H9 (cell line): ENCODE results near the gene CFAP61. TPM values are rescaled to one million over a fixed set of nuclear protein-coding genes. Genes with fewer than 3 reads are reported as not detected.

Experiments
- DNase-seq: peaks from one replicate; pipeline ENCODE4 v3.0.0-alpha.2; 2017
- H2AFZ ChIP-seq: one replicate; pipeline ENCODE4 v1.6.1; 2013; ENCODE audit warnings: mild to moderate bottlenecking, low read length, control low read depth, moderate library complexity
- H2AK5ac ChIP-seq: 2 replicates; pipeline ENCODE4 v1.6.1; 2013; ENCODE audit warnings: low read length, control low read depth, mixed read lengths; ENCODE audit not compliant: insufficient read length
- H2BK120ac ChIP-seq: one replicate; pipeline ENCODE4 v1.6.1; 2013; ENCODE audit warnings: low read depth, mild to moderate bottlenecking, low read length, control low read depth, inconsistent platforms; ENCODE audit not compliant: poor library complexity, severe bottlenecking
- H2BK12ac ChIP-seq: 2 replicates; pipeline ENCODE4 v1.6.1; 2013; ENCODE audit warnings: low read length, control low read depth, mixed read lengths, low read depth; ENCODE audit not compliant: insufficient read length
- H2BK15ac ChIP-seq: 2 replicates; pipeline ENCODE4 v1.6.1; 2013; ENCODE audit warnings: low read depth, low read length, control low read depth
- H2BK20ac ChIP-seq: one replicate; pipeline ENCODE4 v1.6.1; 2013; ENCODE audit warnings: low read depth, mild to moderate bottlenecking, low read length, control low read depth, inconsistent platforms; ENCODE audit not compliant: poor library complexity, severe bottlenecking
- H2BK5ac ChIP-seq: 2 replicates; pipeline ENCODE4 v1.6.1; 2013; ENCODE audit warnings: low read length, control low read depth, mixed read lengths; ENCODE audit not compliant: insufficient read length
- H3K14ac ChIP-seq: 2 replicates; pipeline ENCODE4 v1.6.1; 2013; ENCODE audit warnings: low read length, control low read depth; ENCODE audit not compliant: insufficient read depth
- H3K18ac ChIP-seq: 2 replicates; pipeline ENCODE4 v1.6.1; 2013; ENCODE audit warnings: low read depth, mild to moderate bottlenecking, mixed read lengths, low read length, control low read depth; ENCODE audit not compliant: insufficient read length
- H3K23ac ChIP-seq: 2 replicates; pipeline ENCODE4 v1.6.1; 2013; ENCODE audit warnings: low read length, control low read depth, mixed read lengths, low read depth; ENCODE audit not compliant: insufficient read length
- H3K23me2 ChIP-seq: 2 replicates; pipeline ENCODE4 v1.6.1; 2013; ENCODE audit warnings: low read depth, mild to moderate bottlenecking, mixed read lengths, low read length, control low read depth; ENCODE audit not compliant: insufficient read length, poor library complexity, severe bottlenecking
- H3K27ac ChIP-seq: 2 replicates; pipeline ENCODE4 v1.5.1; 2013; ENCODE audit warnings: low read length, control low read depth, mixed read lengths, low read depth; ENCODE audit not compliant: insufficient read length
- H3K27me3 ChIP-seq: 2 replicates; pipeline ENCODE4 v1.6.1; 2013; ENCODE audit warnings: low read length, control low read depth, inconsistent platforms; ENCODE audit not compliant: insufficient read depth
- H3K4ac ChIP-seq: 2 replicates; pipeline ENCODE4 v1.6.1; 2013; ENCODE audit warnings: low read depth, mild to moderate bottlenecking, control low read depth, inconsistent platforms, low read length, moderate library complexity
- H3K4me1 ChIP-seq: 2 replicates; pipeline ENCODE4 v1.6.1; 2013; ENCODE audit warnings: low read length, control low read depth, inconsistent platforms; ENCODE audit not compliant: insufficient read depth
- H3K4me2 ChIP-seq: 2 replicates; pipeline ENCODE4 v1.6.1; 2013; ENCODE audit warnings: low read length, control low read depth, mixed read lengths; ENCODE audit not compliant: insufficient read length, insufficient read depth
- H3K56ac ChIP-seq: 2 replicates; pipeline ENCODE4 v1.6.1; 2013; ENCODE audit warnings: low read depth, mild to moderate bottlenecking, mixed read lengths, low read length, control low read depth; ENCODE audit not compliant: insufficient read length
- H3K79me1 ChIP-seq: 2 replicates; pipeline ENCODE4 v1.6.1; 2013; ENCODE audit warnings: low read depth, mild to moderate bottlenecking, moderate library complexity, low read length, control low read depth, inconsistent platforms; ENCODE audit not compliant: insufficient read depth, poor library complexity, severe bottlenecking
- H3K79me2 ChIP-seq: 2 replicates; pipeline ENCODE4 v1.6.1; 2013; ENCODE audit warnings: low read length, control low read depth, inconsistent platforms; ENCODE audit not compliant: insufficient read depth
- H3K9ac ChIP-seq: 2 replicates; pipeline ENCODE4 v1.6.1; 2013; ENCODE audit warnings: low read length, control low read depth, mixed read lengths; ENCODE audit not compliant: insufficient read length; ENCODE audit errors: extremely low read depth
- H3K9me3 ChIP-seq: one replicate; pipeline ENCODE4 v1.6.1; 2013; ENCODE audit warnings: low read depth, low read length, inconsistent platforms; ENCODE audit not compliant: control insufficient read depth
- H3T11ph ChIP-seq: one replicate; pipeline ENCODE4 v1.6.1; 2013; ENCODE audit warnings: mild to moderate bottlenecking, low read length, control low read depth, inconsistent platforms
- H4K20me1 ChIP-seq: one replicate; pipeline ENCODE4 v1.6.1; 2013; ENCODE audit not compliant: control insufficient read depth, insufficient read length, insufficient read depth
- H4K5ac ChIP-seq: 2 replicates; pipeline ENCODE4 v1.6.1; 2013; ENCODE audit warnings: low read depth, mild to moderate bottlenecking, mixed read lengths, low read length, control low read depth; ENCODE audit not compliant: insufficient read length
- H4K8ac ChIP-seq: replicated peaks from 2 replicates; pipeline ENCODE4 v1.6.1; 2013; ENCODE audit warnings: low read length, control low read depth, mixed read lengths, low read depth; ENCODE audit not compliant: insufficient read length
- H4K91ac ChIP-seq: 2 replicates; pipeline ENCODE4 v1.6.1; 2013; ENCODE audit warnings: low read depth, mild to moderate bottlenecking, moderate library complexity, mixed read lengths, low read length, control low read depth; ENCODE audit not compliant: insufficient read length
- H3K27ac Mint-ChIP-seq, 3 experiments: 2 replicates in 2 of 3; 3 replicates in 1 of 3; pipeline ENCODE4 v1.8.0; 2020 to 2021; ENCODE audit warnings: mixed read lengths in 3 of 3, mild to moderate bottlenecking in 1 of 3, moderate library complexity in 1 of 3
- H3K27me3 Mint-ChIP-seq: 2 replicates; pipeline ENCODE4 v1.8.0; 2021; ENCODE audit warnings: low read depth, mild to moderate bottlenecking, moderate library complexity, mixed read lengths
- H3K36me3 Mint-ChIP-seq, 3 experiments: 2 replicates in 2 of 3; 3 replicates in 1 of 3; pipeline ENCODE4 v1.8.0; 2020 to 2021; ENCODE audit warnings: low read depth in 3 of 3, mixed read lengths in 3 of 3; ENCODE audit not compliant: insufficient read depth in 1 of 3
- H3K4me1 Mint-ChIP-seq, 2 experiments: 2 replicates each; pipeline ENCODE4 v1.8.0; 2020; ENCODE audit warnings: mixed read lengths in 2 of 2
- H3K4me3 Mint-ChIP-seq, 2 experiments: 2 replicates in 1 of 2; 3 replicates in 1 of 2; pipeline ENCODE4 v1.8.0; 2020 to 2021; ENCODE audit warnings: mild to moderate bottlenecking in 2 of 2, mixed read lengths in 2 of 2, moderate library complexity in 1 of 2
- H3K9me3 Mint-ChIP-seq, 2 experiments: 2 replicates in 1 of 2; 3 replicates in 1 of 2; pipeline ENCODE4 v1.8.0; 2020; ENCODE audit warnings: mild to moderate bottlenecking in 2 of 2, mixed read lengths in 2 of 2, moderate library complexity in 1 of 2
- WGBS: extraction: QIAGEN DNeasy Blood & Tissue Kit; methylation state at CpG from one replicate; pipeline ENCODE4 v1.1.7; 2013; ENCODE audit warnings: missing lambda C conversion rate, low lambda C conversion rate, mixed read lengths; ENCODE audit not compliant: insufficient read length; ENCODE audit errors: extremely low coverage; 5-methylcytosine and 5-hydroxymethylcytosine counted together
- total RNA-seq: library from RNA; stranded (reverse); gene quantifications from 2 replicates; pipeline ENCODE4 v1.2.1, GENCODE V29; 2021
- TF ChIP-seq, protein P1 (sequence below): fragments of 200-600 bp; sonication (generic); conservative IDR thresholded peaks from 3 replicates; pipeline ENCODE4 v1.8.0; 2021; ENCODE audit warnings: antibody characterized with exemption, mild to moderate bottlenecking

CFAP61 gene
- total RNA-seq, 1 experiment from 2014 or later, result 0.44 TPM

DNA sequence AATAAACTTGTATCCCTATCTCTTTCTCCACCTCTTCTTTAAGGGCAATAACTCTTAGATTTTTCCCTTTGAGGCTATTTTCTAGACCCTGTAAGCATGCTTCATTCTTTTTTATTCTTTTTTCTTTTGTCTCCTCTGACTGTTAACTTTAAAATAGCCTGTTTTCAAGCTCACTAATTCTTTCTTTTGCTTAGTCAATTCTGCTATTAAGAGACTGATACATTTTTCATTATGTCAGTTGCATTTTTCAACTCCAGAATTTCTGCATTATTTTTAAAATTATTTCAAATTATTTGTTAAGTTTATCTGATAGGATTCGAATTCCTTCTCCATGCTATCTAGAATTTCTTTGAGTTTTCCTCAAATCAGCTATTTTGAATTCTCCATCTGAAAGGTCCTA lies 84.0 kb downstream of the CFAP61 start:
- Histone ChIP-seq H2BK5ac (no peak overlapping the region), H3K23me2 (no peaks in the 10 kb centered on the region), H3K56ac (no peak overlapping the region), H3K23ac (no peak overlapping the region), H2BK20ac (no peak overlapping the region), H2AK5ac (no peak overlapping the region), H3K9me3 (peaks cover 5% of the 10 kb centered on the region), H3K4ac (no peak overlapping the region), H3K14ac (no peak overlapping the region), H4K91ac (no peak overlapping the region), H4K5ac (no peak overlapping the region), H3K9ac (no peak overlapping the region), H4K8ac (no peak overlapping the region), H3K79me1 (no peaks in the 10 kb centered on the region), H3T11ph (no peak overlapping the region), H3K4me1 (no peaks in the 10 kb centered on the region), H4K20me1 (no peaks in the 10 kb centered on the region), H3K27ac (no peak overlapping the region), H2BK15ac (no peak overlapping the region), H3K27me3 (no peaks in the 10 kb centered on the region), H2AFZ (no peak overlapping the region), H2BK12ac (no peak overlapping the region), H3K79me2 (no peaks in the 10 kb centered on the region), H3K18ac (no peak overlapping the region), H2BK120ac (no peak overlapping the region), H3K4me2 (no peak overlapping the region)
- peaks cover 3 to 8% of the 10 kb centered on the region in 2 experiments; a peak in 4 of 5 replicates for H3K9me3 Mint-ChIP-seq
- H3K36me3 Mint-ChIP-seq, result no peaks in the 10 kb centered on the region
- H3K27me3 Mint-ChIP-seq, result no peaks in the 10 kb centered on the region
- TF ChIP-seq, protein P1, sequence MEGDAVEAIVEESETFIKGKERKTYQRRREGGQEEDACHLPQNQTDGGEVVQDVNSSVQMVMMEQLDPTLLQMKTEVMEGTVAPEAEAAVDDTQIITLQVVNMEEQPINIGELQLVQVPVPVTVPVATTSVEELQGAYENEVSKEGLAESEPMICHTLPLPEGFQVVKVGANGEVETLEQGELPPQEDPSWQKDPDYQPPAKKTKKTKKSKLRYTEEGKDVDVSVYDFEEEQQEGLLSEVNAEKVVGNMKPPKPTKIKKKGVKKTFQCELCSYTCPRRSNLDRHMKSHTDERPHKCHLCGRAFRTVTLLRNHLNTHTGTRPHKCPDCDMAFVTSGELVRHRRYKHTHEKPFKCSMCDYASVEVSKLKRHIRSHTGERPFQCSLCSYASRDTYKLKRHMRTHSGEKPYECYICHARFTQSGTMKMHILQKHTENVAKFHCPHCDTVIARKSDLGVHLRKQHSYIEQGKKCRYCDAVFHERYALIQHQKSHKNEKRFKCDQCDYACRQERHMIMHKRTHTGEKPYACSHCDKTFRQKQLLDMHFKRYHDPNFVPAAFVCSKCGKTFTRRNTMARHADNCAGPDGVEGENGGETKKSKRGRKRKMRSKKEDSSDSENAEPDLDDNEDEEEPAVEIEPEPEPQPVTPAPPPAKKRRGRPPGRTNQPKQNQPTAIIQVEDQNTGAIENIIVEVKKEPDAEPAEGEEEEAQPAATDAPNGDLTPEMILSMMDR, result no peak
- no peaks in the 10 kb centered on the region for H3K4me1 Mint-ChIP-seq
- H3K27ac Mint-ChIP-seq, result no peak overlapping the region
- no CpG with 5 or more reads among the region's 1 CpG for WGBS
- DNase-seq, result no peak
- H3K4me3 Mint-ChIP-seq, result no peak overlapping the region
